Osteocyte (in vitro differentiated cells): ENCODE results near the gene GNAO1. TPM values are rescaled to one million over a fixed set of nuclear protein-coding genes. Genes with fewer than 3 reads are reported as not detected.
"Not testable (repeated sequence)": the region's sequence is repeated elsewhere in the genome, so short reads cannot be mapped to it uniquely, and the experiment has no call there.

Experiments
- DNase-seq: peaks from one replicate; pipeline ENCODE4 v3.0.0; 2021; ENCODE audit warnings: mixed read lengths; ENCODE audit not compliant: unreplicated experiment; ENCODE audit errors: extremely low spot score
- H3K27ac Mint-ChIP-seq: one replicate; pipeline ENCODE4 v1.8.0; 2021; ENCODE audit warnings: mild to moderate bottlenecking, mixed read lengths; ENCODE audit not compliant: unreplicated experiment
- H3K27me3 Mint-ChIP-seq: one replicate; pipeline ENCODE4 v1.8.0; 2021; ENCODE audit warnings: mixed read lengths; ENCODE audit not compliant: unreplicated experiment
- H3K36me3 Mint-ChIP-seq: one replicate; pipeline ENCODE4 v1.8.0; 2021; ENCODE audit warnings: mixed read lengths; ENCODE audit not compliant: unreplicated experiment
- H3K4me1 Mint-ChIP-seq: one replicate; pipeline ENCODE4 v1.8.0; 2021; ENCODE audit warnings: mixed read lengths; ENCODE audit not compliant: unreplicated experiment
- H3K4me3 Mint-ChIP-seq: one replicate; pipeline ENCODE4 v1.8.0; 2021; ENCODE audit warnings: mild to moderate bottlenecking, moderate library complexity, mixed read lengths; ENCODE audit not compliant: unreplicated experiment
- H3K9me3 Mint-ChIP-seq: one replicate; pipeline ENCODE4 v1.8.0; 2021; ENCODE audit warnings: mixed read lengths; ENCODE audit not compliant: unreplicated experiment
- CTCF ChIP-seq: fragments of 200-600 bp; sonication (generic); IDR thresholded peaks from 2 replicates; pipeline ENCODE4 v1.5.0; 2021; ENCODE audit warnings: antibody characterized with exemption, mild to moderate bottlenecking, moderate library complexity
- total RNA-seq: library from RNA; stranded (reverse); gene quantifications from 2 replicates; pipeline ENCODE4 v1.2.1, GENCODE V29; 2021

The GNAO1 gene
- total RNA-seq, 1 donor from 2014 or later: 0.56 TPM

- H3K9me3 Mint-ChIP-seq: no peaks in the 10 kb centered on the region
- TF ChIP-seq CTCF: no peak
- H3K4me3 Mint-ChIP-seq: no peak overlapping the region
- peaks cover 29% of the 10 kb centered on the region for H3K36me3 Mint-ChIP-seq
- peak overlapping the region; percentile 73 for H3K27ac Mint-ChIP-seq
- no peaks in the 10 kb centered on the region for H3K27me3 Mint-ChIP-seq
- no peak for DNase-seq
- H3K4me1 Mint-ChIP-seq: peaks cover 39% of the 10 kb centered on the region
Observed at GRCh38 chr16:56370185-56370874, 179.0 kb downstream of the GNAO1 start.

- no peak for DNase-seq
- Mint-ChIP-seq H3K4me3 (no peak overlapping the region), H3K9me3 (no peaks in the 10 kb centered on the region), H3K27me3 (no peaks in the 10 kb centered on the region), H3K27ac (peak overlapping the region; percentile 73), H3K36me3 (peaks cover 31% of the 10 kb centered on the region), H3K4me1 (peaks cover 39% of the 10 kb centered on the region)
- TF ChIP-seq CTCF: no peak
Observed at GRCh38 chr16:56370875-56371659, 179.8 kb downstream of the GNAO1 start.

- Mint-ChIP-seq H3K9me3 (no peaks in the 10 kb centered on the region), H3K4me3 (no peak overlapping the region)
Observed at GRCh38 chr16:56371660-56371937, 180.3 kb downstream of the GNAO1 start.

GRCh38 chr16:56372013-56372634 lies 180.8 kb downstream of the GNAO1 start:
- H3K27me3 Mint-ChIP-seq: no peaks in the 10 kb centered on the region
- H3K4me1 Mint-ChIP-seq: peaks cover 39% of the 10 kb centered on the region
- H3K27ac Mint-ChIP-seq: peak overlapping the region; percentile 70
- TF ChIP-seq CTCF: no peak
- H3K36me3 Mint-ChIP-seq: peaks cover 33% of the 10 kb centered on the region
- no peak for DNase-seq
- no peak overlapping the region for H3K4me3 Mint-ChIP-seq
- no peaks in the 10 kb centered on the region for H3K9me3 Mint-ChIP-seq

More at GRCh38 chr16:56371660-56371937, 180.3 kb downstream of the GNAO1 start:
- Mint-ChIP-seq H3K27me3 (no peaks in the 10 kb centered on the region), H3K36me3 (peaks cover 33% of the 10 kb centered on the region), H3K4me1 (peaks cover 39% of the 10 kb centered on the region), H3K27ac (peak overlapping the region; percentile 73)
- no peak for TF ChIP-seq CTCF
- no peak for DNase-seq

- H3K4me3 Mint-ChIP-seq: no peak overlapping the region
- DNase-seq: no peak
- no peaks in the 10 kb centered on the region for H3K9me3 Mint-ChIP-seq
- H3K36me3 Mint-ChIP-seq: peaks cover 38% of the 10 kb centered on the region
- no peaks in the 10 kb centered on the region for H3K27me3 Mint-ChIP-seq
- peaks cover 39% of the 10 kb centered on the region for H3K4me1 Mint-ChIP-seq
- no peak for TF ChIP-seq CTCF
- H3K27ac Mint-ChIP-seq: peak overlapping the region; percentile 70
Observed at GRCh38 chr16:56373003-56373402, 181.7 kb downstream of the GNAO1 start.

- H3K27me3 Mint-ChIP-seq, H3K9me3 Mint-ChIP-seq, DNase-seq, H3K4me3 Mint-ChIP-seq, H3K27ac Mint-ChIP-seq: not testable (repeated sequence)
- Mint-ChIP-seq H3K4me1 (peaks cover 27% of the 10 kb centered on the region), H3K36me3 (peaks cover 51% of the 10 kb centered on the region)
Observed at GRCh38 chr16:56375792-56376191, 184.5 kb downstream of the GNAO1 start.

- not testable (repeated sequence) for DNase-seq, H3K27ac Mint-ChIP-seq, H3K4me1 Mint-ChIP-seq, H3K27me3 Mint-ChIP-seq, H3K4me3 Mint-ChIP-seq
- Mint-ChIP-seq H3K9me3 (peaks cover 18% of the 10 kb centered on the region), H3K36me3 (peaks cover 79% of the 10 kb centered on the region)
Observed at GRCh38 chr16:56379044-56379443, 187.8 kb downstream of the GNAO1 start.
